Inferior parietal cortex (tissue), 1 donor: ENCODE measurements around the gene KLF16.
A peak's percentile ranks its signal among the peaks of the same experiment; 100 is the strongest.

Experiments used
- DNase-seq: peaks from one replicate; pipeline ENCODE4 v3.0.0-alpha.2; 2016; ENCODE audit errors: extremely low spot score

Gene KLF16

GRCh38 chr19:1867349-1867724, 4.0 kb upstream of the KLF16 start:
- no peak for DNase-seq

- no peak for DNase-seq
Measured at GRCh38 chr19:1866693-1867348, 3.4 kb upstream of the KLF16 start.

GRCh38 chr19:1865172-1866010, 2.0 kb upstream of the KLF16 start:
- no peak for DNase-seq

GRCh38 chr19:1864480-1865171, 1.2 kb upstream of the KLF16 start:
- DNase-seq: no peak

GRCh38 chr19:1863638-1864479, 480 bp upstream of the KLF16 start:
- DNase-seq: no peak

GRCh38 chr19:1862424-1863327, 703 bp downstream of the KLF16 start:
- DNase-seq: no peak

GRCh38 chr19:1862068-1862423, 1.3 kb downstream of the KLF16 start:
- DNase-seq: no peak

- no peak for DNase-seq
Measured at GRCh38 chr19:1861599-1862031, 1.8 kb downstream of the KLF16 start.

- peak; percentile 2 for DNase-seq
Measured at GRCh38 chr19:1860821-1861598, 2.4 kb downstream of the KLF16 start.

- DNase-seq: peak; percentile 50
Measured at GRCh38 chr19:1860042-1860775, 3.2 kb downstream of the KLF16 start.

GRCh38 chr19:1859331-1859781, 4.0 kb downstream of the KLF16 start:
- no peak for DNase-seq

GRCh38 chr19:1858412-1859081, 4.8 kb downstream of the KLF16 start:
- DNase-seq: no peak

- DNase-seq: no peak
Measured at GRCh38 chr19:1857648-1858326, 5.6 kb downstream of the KLF16 start.

- no peak for DNase-seq
Measured at GRCh38 chr19:1856698-1857603, 6.4 kb downstream of the KLF16 start.

GRCh38 chr19:1856345-1856697, 7.1 kb downstream of the KLF16 start:
- DNase-seq: no peak

GRCh38 chr19:1855828-1856255, 7.5 kb downstream of the KLF16 start:
- DNase-seq: no peak
